ENCODE results near the gene ATOSB.

ATOSB gene

GRCh38 chr9:35097573-35097972 is 18.1 kb downstream of the ATOSB start:
- TF ChIP-seq CTCF (IDR thresholded peaks at IDR 0.05; ENCODE audit: poor library complexity, severe bottlenecking) = no peak
- H3K36me3 ChIP-seq (ENCODE audit: low read depth) = peaks cover 56% of the 10 kb centered on the region
- no peaks in the 10 kb centered on the region for H3K27me3 ChIP-seq (ENCODE audit: insufficient read depth, poor library complexity, severe bottlenecking)
- no peaks in the 10 kb centered on the region for H3K4me1 ChIP-seq (ENCODE audit: insufficient read depth, poor library complexity, severe bottlenecking)
- no peak for DNase-seq (ENCODE audit: low spot score)
- no peak overlapping the region for H3K4me3 ChIP-seq (ENCODE audit: severe bottlenecking)
- H3K27ac ChIP-seq (ENCODE audit: poor library complexity, severe bottlenecking) = no peak overlapping the region
- ATAC-seq (ENCODE audit: low read depth) = no peak
- no peaks in the 10 kb centered on the region for H3K9me3 ChIP-seq (ENCODE audit: severe bottlenecking)

DNA sequence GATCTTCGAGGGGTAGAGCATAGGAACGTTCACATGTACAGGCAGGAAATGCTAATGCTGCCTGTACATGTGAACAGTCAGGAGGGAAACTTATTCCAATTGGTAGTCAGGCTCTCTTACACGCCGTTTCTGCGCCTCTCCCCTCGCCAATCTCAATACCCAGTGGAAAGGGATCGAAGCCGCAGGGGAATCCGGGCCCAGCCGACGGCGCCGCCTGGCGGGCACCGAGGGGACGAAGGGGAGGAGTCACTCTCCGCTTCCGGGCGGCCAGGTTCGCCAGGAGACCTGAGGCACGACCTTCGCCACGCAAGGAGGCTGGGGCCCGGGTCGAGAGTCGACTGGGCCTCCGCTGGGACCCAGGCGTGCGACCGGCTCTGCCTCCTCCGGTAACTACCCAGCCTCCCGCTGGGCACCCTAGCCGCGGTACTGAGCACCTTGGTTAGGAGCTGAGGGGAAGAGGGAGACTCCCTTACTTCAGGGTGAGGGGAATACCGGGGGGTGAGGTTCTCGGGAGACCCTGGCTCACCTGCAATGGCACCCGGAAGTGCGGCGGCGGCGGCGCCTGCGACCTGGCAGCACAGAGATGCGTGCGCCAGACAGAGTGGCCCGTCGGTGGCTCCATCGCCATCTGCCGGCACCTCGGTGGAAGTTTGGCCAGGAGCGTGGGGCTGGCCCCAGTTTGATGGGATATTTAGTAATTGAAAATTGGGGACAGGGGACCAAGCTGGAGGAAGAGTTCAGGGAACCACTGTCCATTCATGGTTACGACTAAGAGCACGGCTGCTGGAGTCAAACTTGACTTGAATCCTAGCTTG is 19.4 kb downstream of the ATOSB start, which contains the start of gene PIGO:
Gene PIGO, minus strand, starts transcription at position 557 of the 815 bp plus-strand sequence. CDS start 1,026 bp downstream, outside the sequence.
- peak; percentile 89 for ATAC-seq (ENCODE audit: low read depth)
- Histone ChIP-seq H3K27ac (ENCODE audit: poor library complexity, severe bottlenecking) (peak within 1 kb of the TSS; percentile 59), H3K36me3 (ENCODE audit: low read depth) (peaks cover 50% of the 10 kb centered on the region)

DNA sequence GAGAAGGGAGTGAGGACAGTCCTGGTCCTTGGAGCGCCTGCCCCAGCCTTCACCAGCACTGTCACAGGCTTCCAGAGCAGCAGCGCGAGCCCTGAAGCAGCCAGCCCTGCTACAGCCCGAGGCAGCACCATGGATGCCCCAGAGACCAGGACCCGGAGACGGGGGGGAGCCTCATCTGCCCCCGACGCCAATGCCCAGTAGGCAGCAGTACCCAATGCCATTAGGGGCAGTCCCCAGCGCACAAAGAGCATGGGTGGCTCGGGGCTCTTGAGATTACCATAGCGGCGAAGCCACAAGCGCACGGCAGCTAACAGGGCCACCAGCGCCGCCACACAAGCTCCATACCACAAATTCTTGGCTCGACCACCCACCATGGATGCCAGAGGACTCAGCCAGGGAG is 24.1 kb downstream of the ATOSB start:
- H3K27me3 ChIP-seq (ENCODE audit: insufficient read depth, poor library complexity, severe bottlenecking) = no peaks in the 10 kb centered on the region
- H3K9me3 ChIP-seq (ENCODE audit: severe bottlenecking) = no peaks in the 10 kb centered on the region
- H3K4me3 ChIP-seq (ENCODE audit: severe bottlenecking) = no peak overlapping the region
- peaks cover 68% of the 10 kb centered on the region for H3K36me3 ChIP-seq (ENCODE audit: low read depth)
- no peak for ATAC-seq (ENCODE audit: low read depth)
- TF ChIP-seq CTCF (IDR thresholded peaks at IDR 0.05; ENCODE audit: poor library complexity, severe bottlenecking) = no peak
- no peak overlapping the region for H3K27ac ChIP-seq (ENCODE audit: poor library complexity, severe bottlenecking)
- no peak for DNase-seq (ENCODE audit: low spot score)
- H3K4me1 ChIP-seq (ENCODE audit: insufficient read depth, poor library complexity, severe bottlenecking) = no peaks in the 10 kb centered on the region

More for the DNA sequence above, 19.4 kb downstream of the ATOSB start, which contains the start of gene PIGO:
- peak; percentile 96 for TF ChIP-seq CTCF (IDR thresholded peaks at IDR 0.05; ENCODE audit: poor library complexity, severe bottlenecking)
- Histone ChIP-seq H3K4me1 (ENCODE audit: insufficient read depth, poor library complexity, severe bottlenecking) (no peaks in the 10 kb centered on the region), H3K9me3 (ENCODE audit: severe bottlenecking) (no peaks in the 10 kb centered on the region), H3K27me3 (ENCODE audit: insufficient read depth, poor library complexity, severe bottlenecking) (no peaks in the 10 kb centered on the region), H3K4me3 (ENCODE audit: severe bottlenecking) (peak within 1 kb of the TSS; percentile 65)
- peak; percentile 87 for DNase-seq (ENCODE audit: low spot score)

- no peak for ATAC-seq (ENCODE audit: low read depth)
- Histone ChIP-seq H3K4me3 (ENCODE audit: severe bottlenecking) (no peak overlapping the region), H3K36me3 (ENCODE audit: low read depth) (peaks cover 61% of the 10 kb centered on the region), H3K27me3 (ENCODE audit: insufficient read depth, poor library complexity, severe bottlenecking) (no peaks in the 10 kb centered on the region), H3K9me3 (ENCODE audit: severe bottlenecking) (no peaks in the 10 kb centered on the region), H3K4me1 (ENCODE audit: insufficient read depth, poor library complexity, severe bottlenecking) (no peaks in the 10 kb centered on the region), H3K27ac (ENCODE audit: poor library complexity, severe bottlenecking) (no peak overlapping the region)
- TF ChIP-seq CTCF (IDR thresholded peaks at IDR 0.05; ENCODE audit: poor library complexity, severe bottlenecking) = no peak
- no peak for DNase-seq (ENCODE audit: low spot score)
Measured at GRCh38 chr9:35089434-35089833, 26.2 kb downstream of the ATOSB start.

DNA sequence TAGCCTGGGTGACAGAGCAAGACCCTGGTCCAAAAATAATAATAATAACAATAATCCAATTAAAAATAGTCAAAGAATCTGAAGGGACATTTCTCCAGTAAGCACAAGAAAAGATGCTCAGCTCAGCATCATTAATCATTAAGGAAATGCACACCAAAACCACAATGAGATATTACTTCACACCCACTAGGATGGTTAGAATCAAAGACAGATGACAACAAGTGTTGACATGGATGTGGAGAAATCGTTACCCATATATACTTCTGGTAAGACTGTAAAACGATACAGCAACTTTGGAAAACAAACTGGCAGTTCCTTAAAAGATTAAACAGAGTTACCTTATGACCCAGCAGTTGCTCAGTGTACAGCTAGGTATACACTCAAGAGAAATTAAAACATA is 30.6 kb downstream of the ATOSB start:
- no peaks in the 10 kb centered on the region for H3K27me3 ChIP-seq (ENCODE audit: insufficient read depth, poor library complexity, severe bottlenecking)
- no peak for TF ChIP-seq CTCF (IDR thresholded peaks at IDR 0.05; ENCODE audit: poor library complexity, severe bottlenecking)
- no peak for ATAC-seq (ENCODE audit: low read depth)
- no peaks in the 10 kb centered on the region for H3K4me1 ChIP-seq (ENCODE audit: insufficient read depth, poor library complexity, severe bottlenecking)
- no peaks in the 10 kb centered on the region for H3K9me3 ChIP-seq (ENCODE audit: severe bottlenecking)
- no peak overlapping the region for H3K4me3 ChIP-seq (ENCODE audit: severe bottlenecking)
- no peak overlapping the region for H3K27ac ChIP-seq (ENCODE audit: poor library complexity, severe bottlenecking)
- peaks cover 27% of the 10 kb centered on the region for H3K36me3 ChIP-seq (ENCODE audit: low read depth)
- DNase-seq (ENCODE audit: low spot score) = no peak

All from RWPE2 (cell line).